Naive thymus-derived CD4-positive, alpha-beta T cell (primary cell): ENCODE measurements around the gene SENP1. TPM values are rescaled to one million over a fixed set of nuclear protein-coding genes. Genes with fewer than 3 reads are reported as not detected.

Experiments
- ATAC-seq: fragments of 150-1000 bp; cut with Tn5 transposase; 2 replicates; pipeline ENCODE4 v1.10.0; 2021; ENCODE audit warnings: mild to moderate bottlenecking, moderate library complexity
- CTCF ChIA-PET: fragments of 350-600 bp; sonication (Branson Sonifier 250); formaldehyde crosslinking; loops from one replicate; lab custom pipeline; 2021; ENCODE audit warnings: antibody characterized with exemption; lab: Charles Lee
- POLR2A ChIA-PET: fragments of 350-600 bp; sonication (Branson Sonifier 250); formaldehyde crosslinking; loops from one replicate; lab custom pipeline; 2021; ENCODE audit warnings: antibody characterized with exemption, inconsistent platforms; lab: Charles Lee
- DNase-seq, 9 donors: peaks; one replicate each; pipeline versions ENCODE4 v3.0.0 to v3.0.0-alpha.2; 2020 to 2022; ENCODE audit warnings: mixed read lengths in 1 of 9
- H3K27ac ChIP-seq: one replicate; pipeline ENCODE4 v1.7.0; 2013; ENCODE audit warnings: mild to moderate bottlenecking, low read depth, low read length, moderate library complexity
- H3K27me3 ChIP-seq, 2 donors: one replicate each; pipeline ENCODE4 v1.7.0; 2013; ENCODE audit warnings: low read length in 2 of 2, mild to moderate bottlenecking in 2 of 2, moderate library complexity in 2 of 2; ENCODE audit not compliant: control insufficient read depth in 2 of 2, insufficient read depth in 2 of 2
- H3K36me3 ChIP-seq, 3 experiments: 1 replicate in 2 of 3; 2 replicates in 1 of 3; pipeline ENCODE4 v1.7.0; 2013; ENCODE audit warnings: low read length in 3 of 3, mild to moderate bottlenecking in 3 of 3, moderate library complexity in 1 of 3; ENCODE audit not compliant: insufficient read depth in 3 of 3, control insufficient read depth in 2 of 3
- H3K4me1 ChIP-seq, 2 donors: one replicate each; pipeline ENCODE4 v1.7.0; 2013; ENCODE audit warnings: low read length in 2 of 2, mild to moderate bottlenecking in 2 of 2, moderate library complexity in 1 of 2; ENCODE audit not compliant: control insufficient read depth in 2 of 2, insufficient read depth in 2 of 2
- H3K4me3 ChIP-seq: 2 replicates; pipeline ENCODE4 v1.7.0; 2013; ENCODE audit warnings: mild to moderate bottlenecking, low read length
- H3K9me3 ChIP-seq, 3 experiments: 1 replicate in 2 of 3; 2 replicates in 1 of 3; pipeline ENCODE4 v1.7.0; 2013; ENCODE audit warnings: low read length in 3 of 3; ENCODE audit not compliant: control insufficient read depth in 2 of 3
- H3K27ac Mint-ChIP-seq, 9 donors: one replicate each; pipeline ENCODE4 v1.8.0; 2020 to 2022; ENCODE audit warnings: mixed read lengths in 9 of 9, mild to moderate bottlenecking in 8 of 9, moderate library complexity in 5 of 9, inconsistent platforms in 2 of 9
- H3K27me3 Mint-ChIP-seq, 5 donors: one replicate each; pipeline ENCODE4 v1.8.0; 2021 to 2022; ENCODE audit warnings: mixed read lengths in 5 of 5, mild to moderate bottlenecking in 1 of 5
- H3K36me3 Mint-ChIP-seq, 5 donors: one replicate each; pipeline ENCODE4 v1.8.0; 2020 to 2022; ENCODE audit warnings: mixed read lengths in 5 of 5, mild to moderate bottlenecking in 3 of 5, inconsistent platforms in 1 of 5
- H3K4me1 Mint-ChIP-seq, 7 donors: one replicate each; pipeline ENCODE4 v1.8.0; 2020 to 2022; ENCODE audit warnings: mixed read lengths in 7 of 7, mild to moderate bottlenecking in 3 of 7, inconsistent platforms in 1 of 7
- H3K4me3 Mint-ChIP-seq, 10 donors: one replicate each; pipeline ENCODE4 v1.8.0; 2020 to 2022; ENCODE audit warnings: mild to moderate bottlenecking in 10 of 10, mixed read lengths in 10 of 10, moderate library complexity in 6 of 10, inconsistent platforms in 2 of 10
- H3K9me3 Mint-ChIP-seq, 11 donors: one replicate each; pipeline ENCODE4 v1.8.0; 2020 to 2022; ENCODE audit warnings: mixed read lengths in 11 of 11, mild to moderate bottlenecking in 4 of 11, inconsistent platforms in 1 of 11, moderate library complexity in 1 of 11
- intact Hi-C, 2 donors: fragments of 100-400 bp; cut with micrococcal nuclease; formaldehyde crosslinking; loops; one replicate each; pipeline ENCODE4 v1.15.1; 2023
- polyA plus RNA-seq, 2 donors: library from polyadenylated mRNA; unstranded; fragments of 300-500 nt; fragmentation: Illumina TruSeq; gene quantifications; one replicate each; pipeline ENCODE4 v1.2.3, GENCODE V29; 2021
- total RNA-seq, 6 experiments: library from RNA in 5 of 6; stranded (reverse) in 5 of 6; gene quantifications; 1 replicate in 5 of 6; 2 replicates in 1 of 6; pipeline ENCODE4 v1.2.3 and lab custom pipeline; 2021 to 2026

SENP1 gene
- total and polyA plus RNA-seq, 7 experiments from 2014 or later = 12.0 to 41.9 (median 23.2) TPM

DNA sequence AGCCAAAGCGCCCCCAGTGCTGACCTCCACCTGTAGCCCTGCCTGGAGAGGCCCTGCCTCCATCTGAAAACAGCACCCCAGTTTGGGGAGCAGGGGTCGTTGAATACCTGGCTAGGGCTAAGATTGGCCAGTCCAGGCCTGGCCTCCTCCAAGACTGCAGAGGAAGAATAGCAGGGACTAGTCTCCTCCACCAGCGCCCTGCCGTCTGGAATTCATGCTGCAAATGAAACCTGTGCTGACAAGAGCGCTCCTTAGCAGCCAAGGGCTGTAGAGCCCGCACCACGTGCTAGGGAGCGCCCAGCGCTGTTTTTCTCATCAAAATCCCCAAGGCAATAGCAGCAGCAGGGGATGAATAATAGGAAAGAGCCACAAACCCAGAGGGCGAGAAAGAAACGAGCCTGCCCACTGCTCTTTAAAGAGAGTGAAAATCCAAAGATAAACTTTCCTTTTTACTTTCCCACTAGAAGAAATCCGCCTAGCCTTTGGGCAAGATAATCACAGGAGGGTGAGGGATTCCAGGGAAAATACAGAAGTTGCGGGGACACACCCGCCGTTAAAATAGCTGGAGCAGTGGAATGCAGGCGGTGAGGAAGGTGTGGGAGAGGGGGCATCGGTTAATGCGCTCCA lies 104.9 kb downstream of the SENP1 start:
- Histone ChIP-seq H3K4me3 (peak overlapping the region; percentile 15), H3K27me3 (peaks cover 21 to 44% of the 10 kb centered on the region in 2 donors), H3K9me3 (no peaks in the 10 kb centered on the region), H3K36me3 (no peaks in the 10 kb centered on the region), H3K4me1 (peaks cover 34 to 45% of the 10 kb centered on the region in 2 donors), H3K27ac (no peak overlapping the region)
- DNase-seq = no peak
- ChIA-PET POLR2A (no interaction called here), CTCF (no interaction called here)
- Mint-ChIP-seq H3K4me1 (peaks cover 21 to 43% (median 36%) of the 10 kb centered on the region in 7 donors), H3K36me3 (no peaks in the 10 kb centered on the region), H3K27me3 (peaks cover 68 to 96% (median 78%) of the 10 kb centered on the region in 5 donors), H3K27ac (peak overlapping the region in 2 of 9 donors; percentile 21 to 72), H3K9me3 (no peaks in the 10 kb centered on the region), H3K4me3 (peak overlapping the region; percentile 56 to 90 (median 80))
- intact Hi-C loops = loop anchor here (5.0 to 10.0 kb wide), 5 partner anchors 39 to 614 kb away; partner anchors contain the start of genes CCDC184 (in 1 of the 2), SENP1 (in 1 of the 2) and TMEM106C (in 1 of the 2)
- ATAC-seq = no peak

DNA sequence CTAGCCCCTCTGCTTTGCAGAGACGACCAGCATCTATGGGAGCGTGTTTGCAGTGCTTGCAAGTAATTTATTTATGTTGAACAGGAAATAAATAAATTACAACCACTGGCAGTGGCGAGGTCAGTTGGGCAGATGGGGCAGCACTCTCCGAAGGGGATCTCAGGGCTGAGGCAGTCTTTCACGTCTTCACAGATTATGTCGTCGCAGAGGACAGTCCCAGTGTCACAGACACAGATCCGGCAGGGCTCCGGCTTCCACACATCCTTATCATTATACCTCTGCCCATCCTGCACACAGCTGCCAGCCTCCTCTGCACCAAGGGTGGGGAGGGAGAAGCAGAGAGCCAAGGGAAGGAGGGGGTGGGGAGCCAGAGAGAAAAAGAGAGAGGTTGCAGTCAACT lies 106.1 kb downstream of the SENP1 start:
- H3K27me3 Mint-ChIP-seq = peaks cover 65 to 96% (median 71%) of the 10 kb centered on the region in 5 donors
- intact Hi-C loops = loop anchor here (5.0 to 10.0 kb wide), 5 partner anchors 38 to 615 kb away; partner anchors contain the start of genes CCDC184 (in 1 of the 2), SENP1 (in 1 of the 2) and TMEM106C (in 1 of the 2)
- no peak for DNase-seq

DNA sequence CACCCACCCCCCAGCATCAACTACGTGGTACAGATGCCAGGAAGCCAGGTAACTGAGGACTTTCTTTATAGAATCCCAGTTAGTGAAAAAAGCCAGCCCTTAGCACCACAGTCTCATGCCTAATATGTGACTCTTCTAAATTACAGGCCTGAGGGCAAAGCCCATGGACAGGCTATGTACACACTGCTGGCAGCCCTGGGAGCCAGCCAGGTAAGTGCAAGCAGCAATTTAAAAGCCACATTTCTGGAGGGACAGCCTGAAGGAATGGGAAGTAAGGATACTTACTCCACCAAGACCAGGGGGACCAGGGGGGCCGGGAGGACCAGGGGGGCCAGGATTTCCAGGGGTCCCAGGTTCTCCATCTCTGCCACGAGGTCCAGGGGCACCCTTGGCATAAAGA lies 108.6 kb downstream of the SENP1 start:
- Histone ChIP-seq H3K36me3 (no peaks in the 10 kb centered on the region), H3K4me3 (no peak overlapping the region), H3K27ac (no peak overlapping the region), H3K27me3 (peaks cover 1 to 13% of the 10 kb centered on the region in 2 donors), H3K4me1 (peaks cover 10 to 14% of the 10 kb centered on the region in 2 donors), H3K9me3 (no peaks in the 10 kb centered on the region)
- Mint-ChIP-seq H3K9me3 (peaks cover 0 to 2% (median 0%) of the 10 kb centered on the region in 11 donors), H3K4me3 (no peak overlapping the region), H3K27me3 (peaks cover 53 to 99% (median 60%) of the 10 kb centered on the region in 5 donors), H3K27ac (no peak overlapping the region), H3K36me3 (no peaks in the 10 kb centered on the region), H3K4me1 (peaks cover 10 to 16% (median 15%) of the 10 kb centered on the region in 7 donors)
- ATAC-seq (no peak), DNase-seq (no peak)
- CTCF ChIA-PET = no interaction called here
- POLR2A ChIA-PET = no interaction called here
- intact Hi-C loops = no loop called here

More for the DNA sequence above, 106.1 kb downstream of the SENP1 start:
- H3K27me3 ChIP-seq = peaks cover 12 to 35% of the 10 kb centered on the region in 2 donors
- Mint-ChIP-seq H3K36me3 (no peaks in the 10 kb centered on the region), H3K4me1 (peaks cover 24 to 33% (median 30%) of the 10 kb centered on the region in 7 donors), H3K27ac (no peak overlapping the region), H3K4me3 (no peak overlapping the region), H3K9me3 (peaks cover 0 to under 1% (median 0%) of the 10 kb centered on the region in 11 donors)
- POLR2A ChIA-PET = no interaction called here
- ATAC-seq = no peak
- H3K27ac ChIP-seq = no peak overlapping the region
- H3K4me1 ChIP-seq = peaks cover 32 to 39% of the 10 kb centered on the region in 2 donors
- CTCF ChIA-PET = no interaction called here
- H3K9me3 ChIP-seq = no peaks in the 10 kb centered on the region
- H3K36me3 ChIP-seq = no peaks in the 10 kb centered on the region
- no peak overlapping the region for H3K4me3 ChIP-seq

DNA sequence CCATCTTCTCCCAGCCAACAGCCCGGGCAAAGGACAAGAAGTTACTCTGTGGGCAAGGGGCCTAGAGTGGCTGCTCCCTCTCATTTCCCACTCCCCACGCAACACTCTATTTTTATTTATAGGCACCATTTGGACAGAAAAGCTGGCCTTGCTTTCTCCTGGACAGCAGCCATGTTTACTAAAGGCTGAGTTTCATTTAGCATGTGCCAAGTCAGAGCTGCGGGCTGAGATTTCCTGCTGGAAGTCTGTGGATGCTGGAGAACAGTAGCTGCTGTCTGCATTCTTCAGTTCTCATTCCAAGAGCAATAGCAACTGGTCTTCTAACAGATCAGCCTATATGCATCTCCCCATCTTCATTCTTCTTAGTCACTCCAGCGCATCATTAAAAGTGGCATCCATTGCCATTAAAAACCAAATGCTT lies 109.9 kb downstream of the SENP1 start:
- ATAC-seq (no peak), DNase-seq (no peak)
- peaks cover 41 to 99% (median 49%) of the 10 kb centered on the region in 5 donors for H3K27me3 Mint-ChIP-seq
- intact Hi-C loops = no loop called here
- ChIA-PET CTCF (no interaction called here), POLR2A (no interaction called here)
- Histone ChIP-seq H3K36me3 (no peaks in the 10 kb centered on the region), H3K4me1 (peaks cover 2 to 8% of the 10 kb centered on the region in 2 donors), H3K9me3 (no peaks in the 10 kb centered on the region), H3K27me3 (peaks cover 0 to 5% of the 10 kb centered on the region in 2 donors), H3K27ac (no peak overlapping the region), H3K4me3 (no peak overlapping the region)
- peaks cover 0 to 2% (median 0%) of the 10 kb centered on the region in 11 donors for H3K9me3 Mint-ChIP-seq
- H3K36me3 Mint-ChIP-seq = no peaks in the 10 kb centered on the region
- H3K4me1 Mint-ChIP-seq = peaks cover 3 to 7% (median 4%) of the 10 kb centered on the region in 7 donors
- H3K27ac Mint-ChIP-seq = no peak overlapping the region
- no peak overlapping the region for H3K4me3 Mint-ChIP-seq

DNA sequence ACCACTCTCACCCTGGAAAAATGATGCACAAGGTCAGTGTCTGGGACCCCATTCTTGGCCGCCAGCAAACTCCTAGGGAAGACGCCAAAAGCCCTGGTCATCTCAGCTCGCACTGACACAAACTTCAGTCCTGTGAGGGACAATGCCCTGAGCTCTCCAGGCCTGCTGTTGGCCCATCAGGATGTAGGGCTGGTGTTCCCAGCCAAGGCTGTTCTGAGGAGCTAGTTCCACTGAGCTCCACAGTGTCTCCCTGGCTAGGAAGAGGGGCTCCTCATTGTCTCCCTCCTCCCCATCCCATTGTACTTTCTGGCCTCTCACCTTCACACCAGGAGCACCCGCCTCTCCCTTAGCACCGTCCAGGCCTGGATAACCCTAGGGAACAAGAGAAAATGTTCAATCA lies 112.4 kb downstream of the SENP1 start:
- Histone ChIP-seq H3K4me1 (peaks cover 17 to 24% of the 10 kb centered on the region in 2 donors), H3K36me3 (no peaks in the 10 kb centered on the region), H3K27me3 (no peaks in the 10 kb centered on the region), H3K27ac (no peak overlapping the region), H3K4me3 (no peak overlapping the region), H3K9me3 (no peaks in the 10 kb centered on the region)
- CTCF ChIA-PET = no interaction called here
- intact Hi-C loops = no loop called here
- H3K4me3 Mint-ChIP-seq = no peak overlapping the region
- no peak for DNase-seq
- no peak for ATAC-seq
- POLR2A ChIA-PET = interaction anchor here (0.6 kb wide), 1 partner anchor 728 kb away, joined by 3 read pairs; no protein-coding TSS in a partner anchor
- H3K27ac Mint-ChIP-seq = no peak overlapping the region
- H3K4me1 Mint-ChIP-seq = peaks cover 17 to 26% (median 22%) of the 10 kb centered on the region in 7 donors
- no peaks in the 10 kb centered on the region for H3K36me3 Mint-ChIP-seq
- peaks cover 0 to 2% (median 0%) of the 10 kb centered on the region in 11 donors for H3K9me3 Mint-ChIP-seq
- H3K27me3 Mint-ChIP-seq = peaks cover 17 to 89% (median 28%) of the 10 kb centered on the region in 5 donors
